C4-2B (cell line): ENCODE data around the gene AQP10.

Experiments used
- ZFX ChIP-seq: fragments of 450-650 bp; IDR thresholded peaks from 2 replicates; pipeline ENCODE4 v1.6.1; 2017
- TF ChIP-seq, protein P1 (sequence below): fragments of 450-650 bp; conservative IDR thresholded peaks from 2 replicates; pipeline ENCODE4 v1.5.1; 2017; ENCODE audit warnings: mild to moderate bottlenecking

DNA sequence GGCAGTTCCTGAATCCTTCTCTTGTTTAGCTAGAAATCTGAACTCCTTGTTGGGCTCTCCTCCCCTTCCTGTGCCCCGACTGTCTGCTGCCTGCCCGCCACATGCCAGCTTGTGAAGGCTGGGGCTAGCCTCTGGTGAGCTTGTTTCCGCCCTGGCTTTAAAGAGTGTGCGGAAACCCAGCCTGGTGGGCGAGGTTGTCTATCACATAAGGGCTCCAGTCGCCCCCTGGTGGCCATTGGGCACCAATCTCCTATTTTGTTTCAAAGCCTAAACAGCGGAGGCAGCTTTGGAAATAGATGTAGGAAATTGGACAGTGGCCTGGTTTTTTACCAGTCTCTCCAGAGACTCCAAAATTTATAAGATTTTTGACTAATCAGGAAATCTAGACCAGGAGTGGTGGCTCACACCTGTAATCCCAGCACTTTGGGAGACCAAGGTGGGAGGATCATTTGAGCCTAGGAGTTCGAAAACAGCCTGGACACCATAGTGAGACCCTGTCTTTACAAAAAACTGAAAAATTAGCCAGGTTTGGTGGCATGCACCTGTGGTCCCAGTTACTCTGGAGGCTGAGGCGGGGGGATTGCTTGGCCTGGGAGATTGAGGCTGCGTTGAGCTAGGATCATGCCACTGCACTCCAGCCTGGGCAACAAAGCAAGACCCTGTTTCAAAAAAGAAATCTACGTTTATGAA is 14.3 kb downstream of the AQP10 start:
- TF ChIP-seq, protein P1, sequence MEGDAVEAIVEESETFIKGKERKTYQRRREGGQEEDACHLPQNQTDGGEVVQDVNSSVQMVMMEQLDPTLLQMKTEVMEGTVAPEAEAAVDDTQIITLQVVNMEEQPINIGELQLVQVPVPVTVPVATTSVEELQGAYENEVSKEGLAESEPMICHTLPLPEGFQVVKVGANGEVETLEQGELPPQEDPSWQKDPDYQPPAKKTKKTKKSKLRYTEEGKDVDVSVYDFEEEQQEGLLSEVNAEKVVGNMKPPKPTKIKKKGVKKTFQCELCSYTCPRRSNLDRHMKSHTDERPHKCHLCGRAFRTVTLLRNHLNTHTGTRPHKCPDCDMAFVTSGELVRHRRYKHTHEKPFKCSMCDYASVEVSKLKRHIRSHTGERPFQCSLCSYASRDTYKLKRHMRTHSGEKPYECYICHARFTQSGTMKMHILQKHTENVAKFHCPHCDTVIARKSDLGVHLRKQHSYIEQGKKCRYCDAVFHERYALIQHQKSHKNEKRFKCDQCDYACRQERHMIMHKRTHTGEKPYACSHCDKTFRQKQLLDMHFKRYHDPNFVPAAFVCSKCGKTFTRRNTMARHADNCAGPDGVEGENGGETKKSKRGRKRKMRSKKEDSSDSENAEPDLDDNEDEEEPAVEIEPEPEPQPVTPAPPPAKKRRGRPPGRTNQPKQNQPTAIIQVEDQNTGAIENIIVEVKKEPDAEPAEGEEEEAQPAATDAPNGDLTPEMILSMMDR = peak; percentile 92
- TF ChIP-seq ZFX = no peak
